ENCODE data around the gene TP53BP1.
A peak's percentile ranks its signal among the peaks of the same experiment; 100 is the strongest.

The TP53BP1 gene

DNA sequence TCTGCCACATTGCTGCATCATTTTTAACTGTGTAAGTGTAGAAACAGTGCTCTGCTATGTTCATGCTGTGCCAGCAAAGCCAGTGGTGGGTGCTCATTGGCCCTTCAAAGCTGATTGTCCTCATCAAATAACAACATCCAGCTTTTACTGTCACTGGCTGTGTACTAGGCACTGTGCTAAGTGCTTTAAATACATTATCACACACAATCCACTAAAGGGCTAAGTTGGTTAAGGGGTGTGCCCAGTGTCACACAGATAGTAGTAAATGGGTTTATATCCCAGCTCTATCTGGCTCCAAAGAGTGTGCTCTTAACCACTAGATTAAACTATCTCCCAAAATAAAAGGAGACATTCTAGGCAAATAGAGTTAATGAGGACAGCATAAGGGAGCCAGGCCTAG lies 114.4 kb downstream of the TP53BP1 start:
- DNase-seq, result no peak
- in situ Hi-C loops (cut with HindIII; ENCODE audit: low pct_ligation_motif_present, low pct_unique_long_range_greater_than_20kb, low sequenced_read_pairs), result no loop called here

DNA sequence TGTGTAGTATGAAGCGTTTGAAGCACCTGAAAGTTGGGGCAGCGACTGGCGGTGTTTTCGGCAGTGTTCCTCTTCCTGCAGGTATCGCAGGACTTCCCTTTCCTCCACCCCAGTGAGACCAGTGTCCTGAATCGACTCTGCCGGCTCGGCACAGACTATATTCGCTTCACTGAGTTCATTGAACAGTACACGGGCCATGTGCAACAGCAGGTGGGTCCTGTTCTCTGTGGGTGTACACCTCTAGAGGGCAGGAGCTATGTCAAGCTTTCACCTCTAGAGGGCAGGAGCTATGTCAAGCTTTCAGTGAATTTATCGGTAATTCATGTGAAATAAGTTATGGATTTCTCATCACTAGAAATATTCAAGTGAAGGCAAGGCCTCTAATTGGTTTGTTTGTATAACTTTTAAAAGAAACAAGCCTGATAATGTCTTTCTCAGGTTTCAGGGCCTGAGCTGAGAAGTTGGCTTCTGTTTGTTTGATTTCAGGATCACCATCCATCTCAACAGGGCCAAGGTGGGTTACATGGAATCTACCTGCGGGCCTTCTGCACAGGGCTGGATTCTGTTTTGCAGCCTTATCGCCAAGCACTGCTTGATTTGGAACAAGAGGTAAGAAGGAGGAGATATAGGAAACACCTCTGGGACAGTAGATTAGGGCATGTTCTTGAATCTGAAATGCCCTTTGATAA lies 116.8 kb downstream of the TP53BP1 start:
- in situ Hi-C loops (cut with HindIII; ENCODE audit: low pct_ligation_motif_present, low pct_unique_long_range_greater_than_20kb, low sequenced_read_pairs), result no loop called here
- DNase-seq, result peak; percentile 35

DNA sequence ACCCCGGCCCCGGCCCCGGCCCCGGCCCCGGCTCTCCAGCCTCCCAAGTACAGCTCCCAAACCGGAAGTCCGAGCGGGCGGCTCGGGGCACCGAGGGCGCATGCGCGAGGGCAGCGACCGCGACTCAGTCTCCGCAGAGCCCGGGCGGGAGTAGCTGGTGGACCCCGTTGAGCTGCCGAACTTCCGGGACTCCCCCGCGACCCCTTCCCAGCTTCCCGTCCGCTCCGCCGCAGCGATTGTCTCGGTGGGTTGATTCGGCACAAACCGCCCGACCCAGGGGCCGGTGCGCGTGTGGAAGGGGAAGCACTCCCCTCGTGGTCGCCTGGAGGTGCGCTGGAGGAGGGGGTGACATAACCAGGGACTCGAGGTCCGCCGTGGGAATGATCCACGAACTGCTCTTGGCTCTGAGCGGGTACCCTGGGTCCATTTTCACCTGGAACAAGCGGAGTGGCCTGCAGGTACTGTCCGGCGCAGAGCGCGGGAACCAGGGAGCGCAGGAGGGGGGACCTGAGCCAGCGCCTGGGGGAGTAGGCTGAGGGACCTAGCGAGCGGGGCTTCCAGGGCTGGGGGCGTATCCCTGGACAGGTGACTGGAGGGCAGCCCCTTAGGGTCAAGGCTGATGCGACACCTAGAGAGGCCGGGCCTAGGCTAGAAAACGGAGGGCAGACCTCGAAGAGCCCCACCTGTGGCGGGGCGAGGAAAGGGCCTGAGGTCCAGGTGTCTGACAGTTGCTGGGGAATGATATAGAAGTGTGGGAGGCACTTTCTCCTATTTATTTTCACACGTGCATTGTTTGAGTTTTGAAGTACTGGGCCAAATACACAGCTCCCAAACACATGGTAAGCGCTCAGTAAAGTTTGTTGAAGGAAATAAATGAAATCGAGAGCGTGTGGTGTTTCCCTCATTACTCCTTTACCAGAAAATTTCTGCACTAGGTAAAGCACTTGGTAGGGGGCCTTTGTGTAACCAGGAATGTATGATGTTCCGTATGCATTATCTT lies 121.7 kb downstream of the TP53BP1 start, which contains the start of the genes TUBGCP4 and ZSCAN29:
TSS of gene TUBGCP4 (plus strand) at position 127 of the 1,000 bp plus-strand sequence. CDS start at position 381, 254 bp downstream.
TSS of gene ZSCAN29 (minus strand) at position 69 of the 1,000 bp plus-strand sequence. CDS start 1,130 bp downstream, outside the sequence.
- in situ Hi-C loops (cut with HindIII; ENCODE audit: low pct_ligation_motif_present, low pct_unique_long_range_greater_than_20kb, low sequenced_read_pairs), result no loop called here
- DNase-seq, result peak; percentile 76

DNA sequence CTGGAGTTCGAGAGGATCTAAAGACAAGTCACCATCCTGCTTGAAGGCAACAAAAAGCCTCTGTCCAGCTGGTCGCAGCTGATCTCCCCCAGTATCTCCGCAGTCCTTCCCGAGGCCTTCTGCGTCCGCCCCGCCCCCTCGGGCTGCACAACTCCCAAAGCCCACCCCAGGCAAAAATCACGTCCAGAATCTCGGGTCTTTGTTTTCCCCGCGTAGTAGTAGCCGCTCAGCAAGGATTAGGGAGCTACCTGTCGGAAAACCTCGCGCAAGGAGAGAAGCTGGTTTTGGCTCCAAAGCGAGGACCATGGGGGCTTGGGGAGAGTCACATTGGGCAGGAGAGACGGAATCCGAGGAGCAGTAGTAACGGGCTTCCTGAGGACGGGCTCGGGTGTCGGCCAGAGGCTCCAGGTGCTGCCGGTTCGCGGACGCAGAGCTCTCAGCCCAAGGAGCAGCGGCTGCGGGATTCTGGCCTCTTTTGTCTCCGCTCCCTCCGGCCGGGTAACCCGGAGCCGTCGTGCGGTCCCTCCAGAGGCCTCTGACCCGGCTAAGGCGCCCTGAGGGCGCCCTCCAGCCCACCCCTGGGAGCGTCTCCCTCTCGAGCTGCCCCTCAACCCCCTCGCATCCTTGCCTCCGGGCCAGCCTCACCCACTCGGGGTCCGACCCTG lies 122.5 kb downstream of the TP53BP1 start:
- in situ Hi-C loops (cut with HindIII; ENCODE audit: low pct_ligation_motif_present, low pct_unique_long_range_greater_than_20kb, low sequenced_read_pairs), result no loop called here
- DNase-seq, result peak; percentile 20

DNA sequence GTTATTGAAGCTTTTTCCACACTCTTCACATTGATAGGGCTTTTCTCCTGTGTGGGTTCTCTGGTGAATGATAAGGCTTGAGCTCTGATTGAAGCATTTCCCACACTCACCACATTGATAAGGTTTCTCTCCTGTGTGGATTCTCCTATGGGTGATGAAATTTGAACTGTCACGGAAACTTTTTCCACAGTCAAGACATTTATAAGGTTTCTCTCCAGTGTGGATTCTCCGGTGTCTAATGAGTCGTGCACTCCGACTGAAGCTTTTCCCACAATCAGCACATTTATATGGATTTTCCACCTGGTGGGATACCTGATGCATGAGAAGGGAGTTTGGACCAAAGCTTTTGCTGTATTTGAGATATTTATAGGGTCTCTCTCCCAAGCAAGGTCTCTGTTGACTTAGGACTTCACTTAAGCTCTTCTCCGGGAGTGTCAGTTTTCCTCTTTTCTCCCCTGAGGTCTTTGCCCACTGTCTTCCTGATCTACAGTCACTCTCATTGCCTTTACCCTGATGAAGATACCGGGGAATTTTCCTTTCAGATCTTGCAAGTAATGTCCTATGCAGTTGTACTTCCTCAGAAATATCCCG lies 131.5 kb downstream of the TP53BP1 start:
- peak; percentile 27 for DNase-seq

DNA sequence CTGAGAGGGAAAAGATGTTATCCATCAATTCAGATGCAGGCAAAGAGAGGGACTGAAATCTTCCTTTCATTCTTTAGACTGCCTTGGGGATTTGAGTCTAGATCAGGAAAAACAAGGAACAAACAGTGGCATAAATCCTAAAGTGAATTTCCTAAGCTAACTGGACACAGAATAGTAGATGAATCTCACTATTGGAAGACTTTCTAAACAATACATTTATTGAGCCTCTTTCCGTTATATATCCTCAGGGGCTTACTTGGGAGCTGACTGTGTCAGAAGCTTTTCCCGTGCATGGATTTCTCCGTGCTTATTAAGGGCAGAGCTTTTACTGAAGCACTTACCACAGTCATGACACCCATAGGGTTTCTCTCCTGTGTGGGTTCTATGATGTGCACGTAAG lies 132.1 kb downstream of the TP53BP1 start:
- no peak for DNase-seq
- in situ Hi-C loops (cut with HindIII; ENCODE audit: low pct_ligation_motif_present, low pct_unique_long_range_greater_than_20kb, low sequenced_read_pairs), result no loop called here

More for the DNA sequence above, 131.5 kb downstream of the TP53BP1 start:
- in situ Hi-C loops (cut with HindIII; ENCODE audit: low pct_ligation_motif_present, low pct_unique_long_range_greater_than_20kb, low sequenced_read_pairs), result no loop called here
